ENCODE data around the gene DNAH6.

The DNAH6 gene

DNA sequence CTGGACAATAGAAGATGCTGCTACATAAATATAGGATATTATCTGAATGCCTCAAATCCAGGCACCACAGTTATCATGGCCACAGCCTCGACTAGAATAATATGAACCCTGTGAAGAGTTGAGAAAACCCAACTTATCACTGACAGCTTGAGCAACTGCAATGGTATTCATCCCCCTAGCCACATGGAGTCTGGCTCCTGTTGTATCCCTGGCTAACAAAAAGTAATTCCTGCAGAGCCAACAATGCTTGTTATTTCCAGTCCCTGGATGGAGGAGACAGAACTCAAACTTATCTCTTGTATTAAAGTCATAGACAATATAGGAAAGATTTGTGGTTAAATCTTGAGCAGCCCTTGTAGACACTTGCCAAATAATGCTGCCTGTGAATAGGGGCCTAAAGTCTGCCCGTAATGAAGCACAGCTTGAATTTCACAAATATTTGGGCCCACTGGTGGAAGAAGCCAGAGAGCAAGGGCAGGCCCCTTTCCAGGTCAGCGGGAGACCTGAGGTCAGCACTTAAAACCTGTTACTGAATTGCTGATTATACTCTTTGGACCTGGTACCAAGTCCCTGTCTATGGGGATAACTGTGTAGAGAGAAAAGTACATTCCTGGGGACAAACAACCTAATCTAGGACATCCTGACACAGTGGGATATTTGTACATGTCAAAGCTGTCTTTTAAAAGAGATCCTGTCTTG lies 28.9 kb upstream of the DNAH6 start:
- Mint-ChIP-seq H3K27me3 (ENCODE audit: low read depth, poor library complexity) (no peaks in the 10 kb centered on the region), H3K4me3 (no peak overlapping the region), H3K27ac (no peak overlapping the region), H3K9me3 (no peaks in the 10 kb centered on the region), H3K36me3 (ENCODE audit: low read depth) (no peaks in the 10 kb centered on the region), H3K4me1 (no peaks in the 10 kb centered on the region)
- no peak for DNase-seq
- TF ChIP-seq, protein P1, sequence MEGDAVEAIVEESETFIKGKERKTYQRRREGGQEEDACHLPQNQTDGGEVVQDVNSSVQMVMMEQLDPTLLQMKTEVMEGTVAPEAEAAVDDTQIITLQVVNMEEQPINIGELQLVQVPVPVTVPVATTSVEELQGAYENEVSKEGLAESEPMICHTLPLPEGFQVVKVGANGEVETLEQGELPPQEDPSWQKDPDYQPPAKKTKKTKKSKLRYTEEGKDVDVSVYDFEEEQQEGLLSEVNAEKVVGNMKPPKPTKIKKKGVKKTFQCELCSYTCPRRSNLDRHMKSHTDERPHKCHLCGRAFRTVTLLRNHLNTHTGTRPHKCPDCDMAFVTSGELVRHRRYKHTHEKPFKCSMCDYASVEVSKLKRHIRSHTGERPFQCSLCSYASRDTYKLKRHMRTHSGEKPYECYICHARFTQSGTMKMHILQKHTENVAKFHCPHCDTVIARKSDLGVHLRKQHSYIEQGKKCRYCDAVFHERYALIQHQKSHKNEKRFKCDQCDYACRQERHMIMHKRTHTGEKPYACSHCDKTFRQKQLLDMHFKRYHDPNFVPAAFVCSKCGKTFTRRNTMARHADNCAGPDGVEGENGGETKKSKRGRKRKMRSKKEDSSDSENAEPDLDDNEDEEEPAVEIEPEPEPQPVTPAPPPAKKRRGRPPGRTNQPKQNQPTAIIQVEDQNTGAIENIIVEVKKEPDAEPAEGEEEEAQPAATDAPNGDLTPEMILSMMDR (IDR thresholded peaks at IDR 0.05) = no peak

DNA sequence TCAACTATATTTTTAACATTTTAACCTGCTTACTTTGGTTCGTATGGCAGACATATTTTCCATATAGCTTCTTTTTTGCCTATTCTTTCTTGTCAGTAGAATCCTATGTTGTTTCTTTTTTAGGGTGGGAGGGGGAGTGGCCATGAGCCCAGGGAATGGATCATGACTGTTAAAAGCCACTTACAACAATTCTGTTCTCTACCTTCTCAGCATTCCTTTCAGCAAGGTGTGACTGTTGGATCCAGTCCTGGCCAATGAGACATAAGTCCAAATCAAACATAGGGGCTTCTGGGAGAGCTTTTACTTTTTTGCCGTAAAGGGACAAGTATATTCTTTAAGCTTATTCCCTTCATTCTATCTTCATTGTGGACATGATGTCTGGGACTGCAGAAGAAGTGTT lies 25.0 kb upstream of the DNAH6 start:
- no peaks in the 10 kb centered on the region for H3K36me3 Mint-ChIP-seq (ENCODE audit: low read depth)
- peaks cover 4% of the 10 kb centered on the region for H3K27me3 Mint-ChIP-seq (ENCODE audit: low read depth, poor library complexity)
- H3K9me3 Mint-ChIP-seq = no peaks in the 10 kb centered on the region
- no peak overlapping the region for H3K27ac Mint-ChIP-seq
- TF ChIP-seq, protein P1 (IDR thresholded peaks at IDR 0.05) = no peak
- no peak for DNase-seq
- peaks cover 6% of the 10 kb centered on the region for H3K4me1 Mint-ChIP-seq
- H3K4me3 Mint-ChIP-seq = no peak overlapping the region

DNA sequence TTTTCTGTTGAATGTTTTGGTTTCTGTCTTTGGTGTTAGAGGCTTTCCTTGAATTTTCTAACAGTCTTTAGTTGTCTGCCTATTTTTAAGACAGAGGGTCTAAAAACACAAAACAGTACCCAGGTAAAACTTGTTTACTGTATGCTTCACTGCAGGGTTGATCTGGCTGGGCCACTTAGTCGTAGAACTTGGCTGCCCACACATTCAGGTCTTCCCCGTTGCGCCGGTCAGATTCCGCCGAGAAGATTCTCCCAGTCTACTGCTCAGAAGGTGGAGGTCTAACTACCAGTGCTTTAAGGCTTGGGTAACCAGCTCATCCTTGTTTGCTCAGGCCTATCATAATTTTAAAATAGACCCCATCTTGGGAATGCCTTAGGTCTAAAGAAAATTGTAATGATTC lies 24.6 kb upstream of the DNAH6 start:
- H3K27me3 Mint-ChIP-seq (ENCODE audit: low read depth, poor library complexity) = peaks cover 4% of the 10 kb centered on the region
- peaks cover 6% of the 10 kb centered on the region for H3K4me1 Mint-ChIP-seq
- no peak overlapping the region for H3K27ac Mint-ChIP-seq
- H3K9me3 Mint-ChIP-seq = no peaks in the 10 kb centered on the region
- TF ChIP-seq, protein P1 (IDR thresholded peaks at IDR 0.05) = no peak
- DNase-seq = no peak
- no peak overlapping the region for H3K4me3 Mint-ChIP-seq
- no peaks in the 10 kb centered on the region for H3K36me3 Mint-ChIP-seq (ENCODE audit: low read depth)

DNA sequence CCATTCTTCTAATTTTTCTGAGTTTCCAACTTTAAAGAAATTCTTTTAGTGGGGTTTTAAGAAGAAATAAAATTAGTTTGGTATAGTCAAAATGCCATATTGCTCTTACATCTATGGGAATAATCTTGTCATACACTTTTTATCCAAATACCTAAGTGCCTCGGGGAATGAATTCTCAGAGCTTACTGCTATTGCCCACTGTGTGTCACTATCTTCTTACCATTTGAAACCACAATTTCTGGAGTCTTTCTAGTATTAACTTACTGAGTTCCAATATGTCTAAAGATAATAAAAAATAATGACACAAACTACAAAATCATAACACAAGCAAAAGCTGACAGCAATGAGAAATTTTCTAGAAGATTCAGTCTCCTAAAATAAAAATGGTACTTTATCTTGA lies 23.7 kb upstream of the DNAH6 start:
- H3K36me3 Mint-ChIP-seq (ENCODE audit: low read depth) = no peaks in the 10 kb centered on the region
- DNase-seq = no peak
- TF ChIP-seq, protein P1 (IDR thresholded peaks at IDR 0.05) = no peak
- no peaks in the 10 kb centered on the region for H3K9me3 Mint-ChIP-seq
- H3K27me3 Mint-ChIP-seq (ENCODE audit: low read depth, poor library complexity) = peaks cover 4% of the 10 kb centered on the region
- no peak overlapping the region for H3K4me3 Mint-ChIP-seq
- H3K4me1 Mint-ChIP-seq = peaks cover 6% of the 10 kb centered on the region
- no peak overlapping the region for H3K27ac Mint-ChIP-seq

DNA sequence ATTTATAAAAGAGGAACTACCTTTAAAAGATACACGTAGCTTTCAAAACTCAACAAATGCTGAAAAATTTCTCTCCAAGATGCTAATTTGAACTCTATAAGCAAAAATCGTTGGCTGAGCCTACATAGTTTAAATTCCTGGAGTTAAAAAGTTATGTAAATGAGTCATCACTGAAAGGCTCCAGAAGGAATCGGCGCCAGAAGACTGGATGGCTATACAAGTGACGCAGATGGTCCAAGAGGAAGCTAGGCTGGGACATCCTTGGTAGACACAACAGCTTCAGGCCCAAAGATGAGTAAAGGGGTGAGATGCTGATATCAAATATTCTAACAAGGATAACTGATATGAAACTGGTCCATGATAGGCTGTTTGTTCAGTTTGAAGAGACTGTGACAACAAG lies 22.8 kb upstream of the DNAH6 start:
- Mint-ChIP-seq H3K9me3 (no peaks in the 10 kb centered on the region), H3K27ac (no peak overlapping the region), H3K4me1 (peaks cover 6% of the 10 kb centered on the region), H3K4me3 (no peak overlapping the region), H3K27me3 (ENCODE audit: low read depth, poor library complexity) (peaks cover 4% of the 10 kb centered on the region), H3K36me3 (ENCODE audit: low read depth) (no peaks in the 10 kb centered on the region)
- DNase-seq = no peak
- TF ChIP-seq, protein P1 (IDR thresholded peaks at IDR 0.05) = no peak

DNA sequence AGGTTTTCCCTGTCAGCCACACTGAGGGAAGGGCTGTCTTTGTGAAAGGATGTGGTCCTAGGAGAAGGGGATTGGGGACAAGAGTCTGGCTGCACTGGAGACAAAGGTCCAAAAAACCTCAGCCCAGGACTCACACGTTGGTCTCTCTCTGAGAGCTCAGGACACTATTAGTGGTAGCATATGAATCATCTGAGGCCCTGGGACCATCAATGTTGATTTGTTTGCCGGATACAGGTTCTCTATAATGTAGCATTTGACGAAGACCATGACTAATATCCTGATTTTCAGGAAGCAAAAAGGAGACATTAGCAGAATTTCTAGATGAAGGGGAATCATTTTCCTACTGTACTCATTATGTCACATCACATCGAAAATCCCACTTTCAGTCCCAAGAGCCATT lies 22.2 kb upstream of the DNAH6 start:
- no peak for DNase-seq
- TF ChIP-seq, protein P1 (IDR thresholded peaks at IDR 0.05) = no peak
- Mint-ChIP-seq H3K36me3 (ENCODE audit: low read depth) (no peaks in the 10 kb centered on the region), H3K4me3 (no peak overlapping the region), H3K9me3 (no peaks in the 10 kb centered on the region), H3K4me1 (peaks cover 6% of the 10 kb centered on the region), H3K27me3 (ENCODE audit: low read depth, poor library complexity) (peaks cover 5% of the 10 kb centered on the region), H3K27ac (no peak overlapping the region)
